ENCODE measurements around the gene LPP.

The LPP gene

GRCh38 chr3:188341501-188341900, 187.5 kb downstream of the LPP start:
- no peak for FAIRE-seq

GRCh38 chr3:188342991-188343732, 189.2 kb downstream of the LPP start:
- no peak for FAIRE-seq

DNA sequence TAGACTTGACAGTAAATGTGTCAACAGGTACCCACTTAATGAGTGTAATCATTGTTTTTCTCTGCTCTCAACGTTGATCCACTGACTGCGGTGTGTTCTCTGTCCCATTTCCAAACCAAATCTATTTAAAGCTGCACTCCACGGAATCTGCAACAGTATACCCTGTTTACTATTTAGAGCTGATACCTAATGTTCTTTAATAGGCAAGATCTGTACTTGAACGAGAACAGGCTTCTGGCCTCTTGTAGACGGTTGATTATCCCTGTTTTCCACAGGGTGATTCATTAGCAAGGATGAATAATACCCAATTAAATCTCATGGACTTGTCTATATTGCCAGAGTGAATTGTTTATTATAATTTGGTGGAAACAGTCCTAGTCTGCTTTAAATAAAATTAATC, 189.9 kb downstream of the LPP start:
- no peak for FAIRE-seq

GRCh38 chr3:188345223-188345622, 191.3 kb downstream of the LPP start:
- FAIRE-seq: no peak

DNA sequence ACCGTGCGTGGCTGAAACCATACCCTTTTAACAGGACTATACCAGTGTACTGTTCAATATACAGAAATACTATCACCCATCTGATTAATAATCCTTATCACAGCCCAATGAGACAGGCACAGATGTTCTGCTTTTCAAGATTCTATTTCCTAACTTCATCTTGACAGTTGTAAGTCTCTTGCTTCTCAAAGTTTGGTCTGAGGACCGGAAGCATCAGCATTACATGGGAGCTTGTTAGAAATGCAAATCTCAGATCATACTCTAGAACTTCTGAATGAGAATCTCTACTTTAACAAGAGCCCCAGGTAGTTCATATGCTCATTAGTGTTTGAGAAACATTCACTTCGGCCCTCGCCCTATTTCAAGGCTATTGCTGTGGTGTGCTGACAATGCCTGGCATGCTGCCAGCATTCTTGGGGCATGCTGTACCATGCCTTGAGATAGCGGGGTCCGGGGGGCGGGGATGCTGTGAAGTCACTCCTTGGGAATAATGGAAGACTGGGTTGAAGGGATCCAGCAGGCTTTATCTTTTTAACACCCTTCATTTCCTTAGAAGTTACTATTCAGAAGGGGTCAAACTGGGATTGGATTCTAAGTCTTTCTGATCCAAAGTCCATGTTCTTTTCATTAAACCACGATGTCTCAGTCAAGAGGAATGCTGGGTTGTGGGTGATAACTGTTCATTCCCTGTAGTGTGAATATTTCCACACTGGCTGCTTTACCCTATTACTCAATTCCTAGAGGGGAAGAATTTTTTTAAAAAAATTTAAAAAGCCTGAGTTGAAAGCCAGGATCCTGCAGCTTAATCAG, 194.7 kb downstream of the LPP start:
- FAIRE-seq: peak; percentile 8

DNA sequence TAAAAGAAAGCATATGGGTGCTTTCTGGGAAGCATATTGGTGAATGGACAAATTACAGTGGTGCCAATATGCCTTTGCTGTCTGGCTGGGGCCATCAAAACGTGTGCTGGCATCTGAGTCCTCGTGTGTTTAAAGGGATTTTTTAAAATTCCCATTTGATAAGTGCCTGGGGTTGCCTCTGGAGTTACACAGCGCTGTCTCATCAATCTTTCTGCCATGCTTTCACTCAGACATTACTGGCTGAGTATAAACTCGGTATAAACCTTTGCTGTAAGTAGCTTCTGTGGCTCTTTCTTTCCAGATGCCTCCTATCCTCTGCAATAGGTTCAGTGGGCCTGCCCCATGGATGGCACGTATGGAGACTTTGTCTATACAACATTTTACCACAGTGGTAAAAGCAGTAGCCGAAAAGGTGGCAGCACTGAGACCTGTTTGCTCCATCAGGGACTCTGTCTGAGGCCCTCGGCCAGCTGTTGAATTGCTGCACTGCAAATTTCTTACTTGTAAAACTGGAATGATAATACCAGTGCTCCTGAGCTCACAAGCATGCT, 195.5 kb downstream of the LPP start:
- FAIRE-seq: no peak

DNA sequence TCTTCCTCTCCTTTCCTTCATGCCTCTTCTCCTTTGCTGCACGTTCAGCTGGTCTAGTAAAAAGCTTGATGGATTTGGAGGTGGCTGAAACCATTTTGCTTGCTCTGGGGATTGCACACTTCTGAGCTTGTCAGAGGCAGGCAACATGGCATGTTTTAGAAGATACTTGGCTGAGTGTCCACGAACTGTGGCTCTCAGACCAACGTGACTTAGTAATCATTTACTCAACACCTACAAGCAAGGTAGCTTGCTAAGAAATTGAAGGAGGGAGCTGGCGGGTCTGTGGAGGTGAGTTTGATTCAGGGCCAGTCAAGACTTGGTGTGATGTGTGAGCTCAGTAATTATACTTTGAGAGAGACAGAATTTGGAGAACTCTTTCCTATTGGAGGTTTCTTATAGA, 196.0 kb downstream of the LPP start:
- FAIRE-seq: no peak

DNA sequence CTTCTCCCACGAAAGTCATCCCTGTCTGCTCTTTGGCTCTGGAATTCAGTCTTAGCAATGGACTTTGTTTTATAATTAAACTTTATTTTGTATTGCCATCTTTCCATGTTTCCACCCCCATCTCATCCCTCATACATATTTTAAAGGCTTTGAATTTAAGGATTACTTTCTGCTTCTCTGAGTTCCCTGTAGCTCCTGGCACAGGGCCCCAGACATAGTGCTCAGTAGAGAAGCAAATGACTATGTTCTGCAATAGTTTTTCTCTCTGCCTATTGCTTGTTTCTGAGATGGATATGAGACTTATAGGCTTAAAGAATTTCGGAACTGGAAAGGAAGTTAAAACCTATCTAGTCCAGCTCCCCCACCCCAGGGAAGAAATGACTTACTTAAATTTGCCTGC, 197.0 kb downstream of the LPP start:
- FAIRE-seq: no peak

DNA sequence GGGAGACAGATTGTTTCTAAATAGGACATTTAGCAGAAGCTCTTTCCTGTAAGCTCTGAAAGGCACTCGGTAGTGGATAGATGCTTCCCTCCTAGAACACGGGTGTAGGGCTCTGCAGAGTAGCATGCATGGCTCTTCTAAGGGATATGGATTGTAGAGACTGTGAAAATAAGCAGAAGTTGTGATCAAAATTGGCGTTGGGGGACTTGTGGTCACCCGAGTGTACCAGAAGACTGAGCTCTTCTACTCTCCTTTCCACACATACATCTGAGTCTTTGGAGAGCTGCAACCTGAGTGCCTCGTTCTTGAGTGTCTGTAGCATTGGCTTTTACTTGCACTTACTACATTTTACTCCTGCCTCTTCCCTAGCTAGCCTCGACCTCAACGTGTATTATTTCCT, 197.7 kb downstream of the LPP start:
- no peak for FAIRE-seq

- FAIRE-seq: no peak
Measured at GRCh38 chr3:188352196-188352927, 198.4 kb downstream of the LPP start.

DNA sequence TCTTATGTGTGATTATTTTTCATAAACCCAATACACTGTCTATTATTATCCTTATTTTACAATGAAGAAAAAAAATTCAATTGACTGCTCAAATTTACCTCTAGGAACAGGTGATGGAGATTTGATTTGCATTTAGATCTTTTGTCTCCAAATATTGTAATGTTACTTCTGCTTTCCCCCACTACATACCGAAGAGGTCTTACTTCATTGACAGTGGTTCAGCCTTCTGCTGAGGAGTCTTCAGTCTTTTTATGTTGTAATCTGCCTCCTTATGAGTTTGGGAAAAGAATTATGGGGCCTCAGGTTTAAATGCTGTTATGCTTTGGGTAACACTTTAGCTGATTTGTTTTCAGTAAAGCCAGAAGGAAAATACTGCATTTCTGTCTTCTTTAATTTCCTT, 199.5 kb downstream of the LPP start:
- FAIRE-seq: no peak

GRCh38 chr3:188358787-188359493, 205.0 kb downstream of the LPP start:
- no peak for FAIRE-seq

DNA sequence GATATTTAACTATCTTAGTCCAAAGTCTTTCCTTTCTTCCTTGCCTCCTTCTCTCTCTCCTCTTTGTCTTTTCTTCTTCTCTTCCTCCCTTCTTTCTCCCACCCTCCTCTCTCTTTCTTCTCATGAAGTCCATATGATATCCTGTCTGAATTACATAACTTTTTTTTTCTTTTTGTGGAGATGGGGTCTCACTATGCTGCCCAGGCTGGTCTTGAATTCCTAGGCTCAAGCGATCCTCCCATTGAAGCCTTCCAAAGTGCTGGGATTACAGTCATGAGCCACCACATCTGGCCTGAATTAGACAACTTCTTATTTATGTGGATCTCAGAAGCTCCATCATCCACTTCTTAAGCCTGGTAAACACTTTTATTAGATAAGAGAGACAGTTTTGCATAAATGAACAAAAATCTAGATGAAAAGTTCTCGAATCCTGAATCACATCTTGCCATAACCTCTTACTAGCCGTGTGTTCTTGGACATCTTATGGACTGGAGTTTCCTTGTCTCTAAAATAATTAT, 206.5 kb downstream of the LPP start:
- no peak for FAIRE-seq

DNA sequence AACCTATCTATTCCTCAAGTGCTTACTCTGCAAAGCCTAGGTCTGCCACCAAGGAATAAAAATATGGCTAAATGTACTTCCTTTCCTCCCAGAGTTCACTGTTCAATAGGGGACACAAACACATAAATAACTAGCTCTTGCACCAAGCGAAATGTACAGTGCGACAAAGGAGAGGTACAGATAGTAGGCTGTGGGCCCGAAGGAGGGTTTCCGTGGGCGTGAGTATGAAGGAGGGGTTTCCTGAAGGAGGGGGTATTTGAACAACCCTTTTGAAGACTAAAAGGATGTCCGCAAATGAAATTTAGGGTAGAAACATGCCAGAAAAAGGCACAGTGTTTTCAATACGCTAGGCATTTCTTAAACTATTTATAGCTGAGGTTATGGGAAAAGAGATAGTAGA, 207.9 kb downstream of the LPP start:
- FAIRE-seq: no peak

DNA sequence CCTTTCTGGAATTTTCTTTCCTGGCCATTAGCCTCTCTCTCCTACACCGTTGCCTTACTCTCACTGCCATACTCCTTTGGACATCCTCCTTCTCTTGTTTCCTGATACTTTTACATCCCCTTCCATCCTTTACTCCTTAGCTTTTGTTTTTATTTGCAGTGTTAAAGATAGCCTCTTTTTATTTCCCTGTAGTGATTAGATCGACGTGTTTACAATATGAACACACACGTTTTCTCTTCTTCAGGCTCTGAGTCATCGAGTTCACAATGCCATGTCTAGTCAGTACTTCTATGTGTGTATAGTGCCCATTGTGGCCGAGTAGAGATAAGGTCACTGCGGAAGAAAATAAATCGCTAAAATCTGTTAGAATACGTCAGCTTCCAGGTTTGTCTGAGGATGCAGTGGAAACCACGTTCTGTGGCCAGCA, 208.5 kb downstream of the LPP start:
- FAIRE-seq: no peak

DNA sequence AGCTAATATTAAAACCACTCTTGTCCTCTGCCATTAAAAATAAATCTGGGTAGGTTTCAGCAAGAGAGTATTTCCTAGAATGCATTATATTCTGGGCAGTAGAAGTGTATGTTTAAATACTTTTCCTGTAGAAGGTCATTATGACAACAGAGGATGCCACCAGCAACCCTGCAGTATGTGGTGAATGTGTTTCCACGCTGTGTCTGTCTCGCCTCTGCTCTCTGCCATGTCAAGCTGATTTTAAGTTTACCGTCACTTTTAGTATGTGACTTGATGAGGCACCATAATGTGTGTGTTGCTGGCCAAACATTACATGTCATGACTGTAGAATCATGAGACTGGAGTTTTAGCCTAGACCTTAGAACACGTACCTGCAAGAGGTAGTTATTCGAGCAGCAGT, 211.2 kb downstream of the LPP start:
- FAIRE-seq: no peak

DNA sequence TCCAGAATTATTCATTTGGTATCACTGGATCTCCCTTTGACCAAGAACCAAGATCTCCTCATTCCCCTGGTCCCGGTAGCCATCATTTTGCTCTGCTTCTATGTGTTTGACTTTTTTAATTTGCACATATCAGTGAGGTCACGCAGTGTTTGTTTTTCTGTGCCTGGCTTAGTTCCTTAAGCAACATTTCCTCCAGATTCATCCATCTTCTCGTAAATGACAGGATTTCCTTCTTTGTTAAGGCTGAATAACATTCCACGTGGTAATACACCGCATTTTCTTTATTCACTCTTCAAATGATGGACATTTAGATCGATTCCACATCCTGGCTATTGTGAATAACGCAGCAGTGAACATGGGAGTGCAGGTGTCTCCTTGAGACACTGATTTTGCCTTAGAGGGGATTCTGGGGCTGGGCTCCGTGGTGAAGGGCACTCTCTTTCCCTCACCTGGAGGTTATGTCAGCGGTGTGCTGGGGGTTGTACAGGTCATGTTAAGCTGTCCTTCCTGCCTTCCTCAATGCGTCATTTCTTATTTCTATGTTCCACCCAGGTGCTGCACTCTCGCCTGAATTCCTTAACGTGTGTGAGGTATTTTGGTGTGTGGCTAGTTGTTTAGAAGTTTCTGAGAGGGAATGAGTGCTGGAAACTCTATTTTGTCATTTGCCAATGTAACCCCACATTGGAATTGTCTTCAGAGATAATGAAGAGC, 212.2 kb downstream of the LPP start:
- FAIRE-seq: no peak

DNA sequence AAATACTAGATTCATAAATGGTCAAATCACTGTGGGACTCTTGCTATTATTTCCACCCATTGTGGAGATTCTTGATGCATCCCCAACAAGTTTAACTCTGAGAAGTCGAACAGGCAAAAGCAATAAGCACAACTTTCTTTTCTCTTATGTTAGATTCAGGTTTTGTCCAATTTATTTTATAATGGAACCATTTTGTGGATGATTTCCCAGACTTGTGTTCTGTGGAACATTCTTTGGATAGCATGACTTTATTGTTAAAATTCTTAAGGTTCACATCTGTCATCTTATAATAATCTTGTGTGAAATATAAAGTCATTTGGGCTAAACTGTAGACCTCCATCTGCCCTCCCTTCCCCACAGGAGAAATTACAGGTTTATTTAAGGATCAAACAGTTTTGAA, 213.7 kb downstream of the LPP start:
- no peak for FAIRE-seq

DNA sequence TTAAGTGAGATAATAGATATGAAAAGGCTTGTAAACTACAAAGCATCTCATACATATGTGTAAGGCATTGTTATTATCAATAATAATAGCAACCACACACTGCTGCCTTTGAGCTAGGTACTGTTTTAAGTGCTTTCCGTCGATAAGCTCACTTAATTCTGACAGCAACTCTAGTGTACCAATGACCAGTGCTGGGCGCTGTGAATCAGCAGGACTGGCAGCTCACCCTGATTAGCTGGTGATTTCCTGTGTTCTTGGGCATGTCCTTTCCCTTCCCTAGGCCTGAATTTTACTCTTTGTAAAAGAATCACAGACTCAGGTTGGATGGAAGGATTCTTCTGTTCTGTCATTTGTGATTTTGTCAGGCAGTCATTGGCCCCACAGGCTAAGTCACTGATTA, 215.6 kb downstream of the LPP start:
- FAIRE-seq: no peak

DNA sequence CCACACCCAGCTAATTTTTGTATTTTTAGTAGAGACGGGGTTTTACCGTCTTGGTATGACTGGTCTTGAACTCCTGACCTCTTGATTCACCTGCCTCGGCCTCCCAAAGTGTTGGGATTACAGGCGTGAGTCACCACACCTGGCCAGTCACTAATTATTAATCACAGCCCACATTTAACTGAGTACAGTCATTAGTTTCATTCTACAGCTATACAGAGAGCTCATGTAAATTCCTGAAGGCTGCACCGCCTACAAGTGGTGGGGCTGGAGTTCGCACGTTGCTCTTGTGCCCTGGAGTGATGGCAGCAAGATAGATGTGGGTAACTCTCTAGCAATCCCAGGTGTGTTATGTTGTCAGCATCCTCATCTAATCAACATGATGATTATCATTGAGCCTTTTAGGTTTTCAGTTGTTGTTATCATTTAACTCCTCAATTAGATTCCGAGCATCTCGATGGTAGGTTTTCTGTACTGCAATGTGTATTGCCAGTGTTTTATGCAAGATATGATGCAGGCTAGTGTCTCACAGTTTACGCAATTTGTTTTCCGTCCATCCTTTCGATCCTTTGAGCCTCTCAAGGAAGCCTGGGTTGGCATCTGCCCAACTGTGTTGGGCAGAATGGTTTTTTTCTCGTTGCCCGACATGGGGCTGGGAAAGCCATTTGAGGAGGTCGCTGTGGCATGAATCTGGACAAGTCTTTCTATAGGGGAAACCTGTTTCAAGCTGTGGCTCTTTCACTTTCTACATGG, 216.3 kb downstream of the LPP start:
- no peak for FAIRE-seq

DNA sequence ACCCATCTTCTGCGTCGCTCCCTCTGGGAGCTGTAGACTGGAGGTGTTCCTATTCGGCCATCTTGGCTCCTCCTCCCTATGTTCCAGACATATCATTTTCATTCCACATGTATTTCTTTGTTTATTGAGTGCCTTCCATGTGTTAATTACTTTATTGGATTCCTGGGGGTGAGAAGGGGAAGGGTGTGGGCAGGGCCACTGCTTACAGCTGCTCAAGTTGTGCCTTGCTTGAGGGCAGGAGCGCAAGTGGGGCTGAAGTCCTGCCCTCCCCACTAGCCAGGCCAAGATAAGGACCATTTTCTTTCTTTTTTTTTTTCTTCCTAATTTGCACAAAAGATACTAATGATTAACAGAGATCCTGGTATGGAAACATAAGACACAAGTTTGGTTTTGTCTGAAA, 224.8 kb downstream of the LPP start:
- no peak for FAIRE-seq
